GM12892 (cell line): ENCODE data around the gene HTT.
"Not testable (repeated sequence)": the region's sequence is repeated elsewhere in the genome, so short reads cannot be mapped to it uniquely, and the experiment has no call there.

Source experiments
- DNase-seq: peaks from one replicate; pipeline ENCODE4 v3.0.0; 2011; ENCODE audit not compliant: insufficient read length
- FAIRE-seq: peaks from 2 replicates; lab custom pipeline; 2011; peaks lifted over from hg19 to GRCh38; lab: Jason Lieb, UNC
- POLR2A ChIP-seq: IDR thresholded peaks from 2 replicates; pipeline ENCODE4 v1.6.1; 2011; ENCODE audit warnings: low read depth, low read length, control low read depth
- POLR2AphosphoS5 ChIP-seq: IDR thresholded peaks from 2 replicates; pipeline ENCODE4 v1.6.1; 2011; ENCODE audit warnings: low read depth, low read length, control low read depth
- TAF1 ChIP-seq: IDR thresholded peaks from 2 replicates; pipeline ENCODE4 v1.6.1; 2011; ENCODE audit warnings: low read depth, mild to moderate bottlenecking, control low read depth, low read length, borderline replicate concordance

Gene HTT

DNA sequence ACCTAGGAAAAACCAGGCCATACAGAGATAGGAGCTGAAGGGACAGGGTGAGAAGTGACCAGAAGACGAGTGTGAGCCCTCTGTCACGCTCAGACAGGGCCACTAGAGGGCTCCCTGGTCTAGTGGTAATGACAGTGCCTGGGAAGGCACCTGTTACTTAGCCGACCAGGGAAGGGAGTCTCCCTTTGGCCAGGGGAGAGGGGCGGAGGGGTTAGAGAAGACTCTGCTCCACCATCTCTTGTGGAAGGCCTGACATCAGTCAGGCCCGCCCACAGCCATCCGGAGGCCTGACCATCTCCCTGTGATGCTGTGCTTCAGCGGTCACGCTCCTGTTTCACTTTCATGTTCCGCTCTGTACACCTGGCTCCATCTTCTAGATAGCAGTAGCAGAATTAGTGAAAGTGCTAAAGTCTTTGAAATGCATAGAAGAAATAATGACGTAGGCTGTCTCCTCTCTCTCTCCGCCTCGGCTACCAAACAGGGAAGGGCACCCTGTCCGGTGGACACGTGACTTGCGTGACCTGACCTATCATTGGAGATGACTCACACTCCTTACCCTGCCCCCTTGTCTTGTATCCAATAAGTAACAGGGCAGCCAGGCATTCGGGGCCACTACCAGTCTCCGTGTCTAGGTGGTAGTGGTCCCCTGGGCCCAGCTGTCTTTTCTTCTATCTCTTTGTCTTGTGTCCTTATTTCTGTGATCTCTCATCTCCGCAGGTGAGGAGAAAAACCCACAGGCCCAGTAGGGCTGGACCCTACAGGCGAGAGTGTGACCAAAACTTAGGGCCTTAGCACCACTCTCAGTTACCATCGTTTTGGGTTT is 26.8 kb upstream of the HTT start:
- DNase-seq: no peak
- FAIRE-seq: peak; percentile 99

DNA sequence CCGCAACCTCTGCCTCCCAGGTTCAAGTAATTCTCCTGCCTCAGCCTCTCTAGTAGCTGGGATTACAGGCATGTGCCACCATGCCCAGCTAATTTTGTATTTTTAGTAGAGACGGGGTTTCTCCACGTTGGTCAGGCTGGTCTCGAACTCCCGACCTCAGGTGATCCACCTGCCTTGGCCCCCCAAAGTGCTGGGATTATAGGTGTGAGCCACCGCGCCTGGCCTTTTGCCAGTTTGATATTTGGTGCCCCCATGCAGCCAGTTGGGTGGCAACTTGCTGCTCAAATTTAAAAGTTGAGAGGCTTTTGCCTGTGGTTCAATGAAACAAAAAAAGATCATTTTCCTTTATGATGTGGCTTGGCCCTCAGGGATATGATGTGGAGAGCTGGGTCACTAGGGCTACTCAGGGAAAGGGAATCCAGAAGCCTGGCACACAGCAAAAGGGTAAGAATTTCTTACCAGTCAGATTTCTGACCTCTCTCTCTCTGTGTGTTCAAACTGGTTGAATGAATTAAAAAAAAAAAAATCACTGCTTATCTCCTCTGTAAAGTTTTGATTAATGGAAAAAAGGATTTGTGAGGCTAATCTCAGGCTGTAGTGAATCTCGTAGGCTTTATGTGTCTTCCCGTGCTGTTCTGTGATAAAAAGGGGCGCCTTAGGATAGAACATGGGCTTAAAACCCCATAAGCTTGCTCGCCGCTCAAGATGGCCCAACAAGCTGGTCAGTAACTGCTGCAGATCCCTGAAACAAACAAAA is 23.2 kb upstream of the HTT start:
- FAIRE-seq, DNase-seq: not testable (repeated sequence)

More for the DNA sequence above, 26.8 kb upstream of the HTT start:
- TF ChIP-seq POLR2AphosphoS5 (peak; percentile 41; the same call in 1 of the 2 replicates), POLR2A (no peak)

DNA sequence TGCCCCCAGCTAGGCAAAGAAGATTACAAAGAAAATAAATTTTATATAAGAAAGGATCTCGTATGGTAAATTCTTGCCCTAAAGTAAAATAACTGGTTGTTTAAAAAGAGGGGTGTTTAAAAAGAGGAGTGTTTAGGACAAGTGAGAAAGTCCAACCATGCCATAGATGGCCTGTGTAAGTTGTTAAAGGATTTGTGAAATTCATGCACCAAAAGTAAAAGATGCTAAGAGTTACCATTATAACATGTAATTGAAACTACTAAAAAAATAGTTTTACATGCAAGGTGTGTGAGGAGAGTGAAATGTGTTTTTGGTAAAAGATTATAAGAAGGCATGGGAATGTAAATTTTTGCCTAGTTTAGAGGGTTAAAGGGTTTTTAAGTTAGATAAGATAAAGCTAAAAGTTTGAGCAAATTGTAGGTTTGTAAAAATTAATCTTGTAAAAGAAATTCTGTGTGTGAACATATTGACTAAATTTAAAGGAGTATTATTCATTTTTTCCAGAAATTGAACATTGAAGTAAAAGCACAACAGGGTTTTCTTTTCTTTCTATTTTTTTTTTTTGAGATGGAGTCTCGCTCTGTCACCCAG is 20.2 kb upstream of the HTT start:
- FAIRE-seq (no peak), DNase-seq (no peak)
- TF ChIP-seq TAF1: no peak
- no peak for TF ChIP-seq POLR2A
- TF ChIP-seq POLR2AphosphoS5: no peak

DNA sequence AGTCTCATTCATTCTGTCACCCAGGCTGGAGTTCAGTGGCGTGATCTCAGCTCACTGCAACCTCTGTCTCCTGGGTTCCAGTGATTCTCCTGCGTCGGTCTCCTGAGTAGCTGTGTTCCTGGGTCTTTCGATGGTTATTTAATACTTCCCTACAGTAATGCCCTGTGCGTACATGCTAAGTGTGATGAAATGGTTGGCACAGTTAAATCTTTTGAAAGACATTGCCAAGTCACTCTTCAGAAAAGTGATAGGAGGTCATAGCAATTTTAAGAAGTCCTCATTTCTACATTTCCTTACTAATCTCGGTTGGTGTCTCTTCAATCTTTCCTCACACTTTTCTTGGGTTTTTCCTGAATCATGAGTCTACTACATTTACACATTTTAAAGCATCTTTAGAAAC is 14.5 kb upstream of the HTT start:
- TF ChIP-seq TAF1 (no peak), POLR2A (no peak), POLR2AphosphoS5 (no peak)
- FAIRE-seq (no peak), DNase-seq (no peak)

DNA sequence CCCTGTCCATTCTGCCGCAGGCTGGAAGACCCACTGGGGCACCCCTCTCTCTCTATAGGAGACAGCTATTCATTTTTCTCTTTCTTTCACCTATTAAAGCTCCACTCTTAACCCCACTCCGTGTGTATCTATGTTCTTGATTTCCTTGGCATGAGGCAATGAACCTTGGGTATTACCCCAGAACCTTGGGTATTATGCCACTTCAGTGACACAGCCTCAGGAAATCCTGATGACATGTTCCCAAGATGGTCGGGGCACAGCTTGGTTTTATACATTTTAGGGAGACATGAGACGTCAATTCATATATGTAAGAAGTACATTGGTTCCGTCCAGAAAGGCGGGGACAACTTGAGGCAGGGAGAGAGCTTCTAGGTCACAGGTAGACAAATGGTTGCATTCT is 13.5 kb upstream of the HTT start:
- FAIRE-seq (no peak), DNase-seq (no peak)
- TF ChIP-seq POLR2A (no peak), TAF1 (no peak), POLR2AphosphoS5 (no peak)

DNA sequence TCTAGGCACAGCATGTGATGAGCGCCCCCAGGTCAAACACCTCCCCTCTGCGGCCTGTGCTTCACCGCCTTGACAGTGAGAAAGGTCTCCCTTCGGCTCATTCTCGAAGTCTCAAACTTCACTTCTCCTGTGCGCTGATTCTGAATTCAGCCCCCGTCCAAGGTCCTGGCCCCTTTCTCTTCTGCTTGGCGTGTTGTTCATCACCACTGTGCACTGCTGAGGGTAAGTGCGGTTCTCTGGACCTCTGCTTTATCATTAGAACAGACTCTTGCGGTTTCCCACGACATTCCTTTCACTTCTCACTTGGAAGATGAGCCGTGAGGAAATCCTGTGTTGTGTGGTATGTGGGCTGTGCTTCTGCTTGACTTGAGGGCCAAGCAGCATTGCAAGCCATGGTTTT is 12.0 kb upstream of the HTT start:
- FAIRE-seq: no peak
- TF ChIP-seq POLR2AphosphoS5: no peak
- DNase-seq: no peak

DNA sequence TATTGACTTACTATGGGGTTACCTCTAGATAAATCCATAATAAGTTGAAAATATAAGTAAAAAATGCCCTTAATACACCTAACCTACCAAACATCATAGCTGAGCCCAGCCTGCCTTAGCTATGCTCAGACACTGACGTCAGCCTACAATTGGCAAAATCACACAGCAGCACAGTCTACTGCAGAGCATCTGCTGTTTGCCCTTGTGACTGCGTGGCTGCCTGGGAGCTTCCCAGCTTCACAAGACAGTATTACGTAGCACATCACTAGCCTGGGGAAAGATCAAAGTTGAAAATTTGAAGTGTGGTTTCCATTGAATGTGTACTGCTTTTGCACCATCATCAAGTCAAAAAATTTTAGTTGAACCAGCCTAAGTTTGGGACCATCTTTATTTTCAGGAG is 8.9 kb upstream of the HTT start:
- FAIRE-seq: no peak
- no peak for TF ChIP-seq TAF1
- no peak for TF ChIP-seq POLR2A
- no peak for TF ChIP-seq POLR2AphosphoS5
- DNase-seq: no peak

DNA sequence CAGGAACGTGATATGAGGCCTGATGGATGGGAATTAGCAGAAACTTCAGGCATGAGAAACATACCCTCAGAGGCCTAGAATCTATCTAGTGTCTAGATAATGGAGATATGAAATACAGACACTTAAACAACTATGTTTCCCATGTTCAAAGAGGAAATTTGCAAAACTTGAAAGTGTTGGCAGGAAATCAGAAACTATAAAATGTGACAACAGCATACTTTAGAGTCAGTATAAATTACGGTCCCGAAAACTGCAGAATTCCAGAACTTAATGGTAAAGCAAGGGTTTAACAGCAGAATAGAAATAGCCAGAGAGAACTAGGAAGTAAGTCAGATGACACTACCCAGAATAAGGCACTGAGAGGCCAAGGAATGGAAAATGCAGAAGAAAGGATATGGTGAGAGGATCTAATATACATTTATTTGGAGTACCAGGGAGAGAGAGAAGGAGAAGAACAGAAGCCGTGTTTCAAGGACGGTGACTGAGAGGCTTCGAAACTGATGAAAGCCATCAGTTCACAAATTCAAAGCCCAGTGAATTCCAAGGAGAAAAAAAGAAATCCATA is 7.6 kb upstream of the HTT start:
- DNase-seq (no peak), FAIRE-seq (no peak)
- TF ChIP-seq POLR2AphosphoS5 (no peak), TAF1 (no peak), POLR2A (no peak)

DNA sequence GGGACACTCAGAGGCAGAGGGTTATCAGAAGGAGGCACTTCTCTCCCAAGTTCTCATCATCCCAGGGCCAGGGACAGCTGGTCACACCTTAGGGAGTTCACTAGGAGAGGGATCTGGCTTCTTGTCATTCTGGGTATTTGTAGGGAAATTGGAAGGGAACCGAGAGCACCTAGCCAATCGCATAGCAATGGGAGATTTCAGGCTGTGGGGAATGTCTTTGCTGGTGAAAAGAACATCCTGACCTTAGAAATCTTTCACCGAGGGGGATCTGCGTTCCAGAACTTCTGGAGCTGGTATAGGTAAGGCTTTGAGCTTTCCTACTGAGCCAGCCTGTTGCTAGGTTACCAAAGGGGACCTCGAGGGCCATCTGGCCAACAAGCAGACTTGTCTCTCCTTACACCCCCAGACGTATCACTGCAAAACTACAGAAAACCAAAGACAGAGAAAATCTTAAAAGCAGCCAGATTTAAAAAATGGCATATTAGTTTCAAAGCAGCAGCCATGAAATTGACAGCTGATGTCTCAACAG is 6.9 kb upstream of the HTT start:
- TF ChIP-seq POLR2A (no peak), TAF1 (no peak), POLR2AphosphoS5 (no peak)

DNA sequence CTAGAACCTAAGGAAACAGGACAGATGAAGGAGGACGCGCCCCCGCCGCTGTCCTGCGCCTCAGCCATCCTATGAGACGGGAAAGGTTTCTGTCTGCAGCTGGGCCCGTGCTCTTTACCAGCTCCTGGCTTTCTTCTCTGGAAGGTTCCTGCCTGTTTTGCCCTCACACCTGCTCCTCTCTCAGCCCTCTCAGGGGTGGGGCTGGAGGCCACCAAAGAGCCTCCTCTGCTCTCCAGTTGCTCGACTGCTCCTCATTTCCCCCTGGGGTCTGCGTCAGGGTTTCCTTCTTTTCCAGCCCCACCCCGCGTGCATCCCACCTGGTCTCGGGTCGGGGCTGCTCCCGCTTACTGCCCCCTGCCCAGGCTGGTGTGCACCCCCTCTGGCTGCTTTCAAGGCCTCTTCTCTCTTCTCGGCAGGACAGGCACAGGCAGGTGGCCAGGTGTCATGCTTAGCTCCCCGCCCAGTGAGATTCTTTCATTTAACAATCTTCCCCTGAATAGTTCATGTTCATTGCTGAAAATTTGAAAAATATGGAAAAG is 4.8 kb upstream of the HTT start:
- DNase-seq: no peak
- no peak for FAIRE-seq

More for the DNA sequence above, 6.9 kb upstream of the HTT start:
- FAIRE-seq: no peak
- DNase-seq: no peak

DNA sequence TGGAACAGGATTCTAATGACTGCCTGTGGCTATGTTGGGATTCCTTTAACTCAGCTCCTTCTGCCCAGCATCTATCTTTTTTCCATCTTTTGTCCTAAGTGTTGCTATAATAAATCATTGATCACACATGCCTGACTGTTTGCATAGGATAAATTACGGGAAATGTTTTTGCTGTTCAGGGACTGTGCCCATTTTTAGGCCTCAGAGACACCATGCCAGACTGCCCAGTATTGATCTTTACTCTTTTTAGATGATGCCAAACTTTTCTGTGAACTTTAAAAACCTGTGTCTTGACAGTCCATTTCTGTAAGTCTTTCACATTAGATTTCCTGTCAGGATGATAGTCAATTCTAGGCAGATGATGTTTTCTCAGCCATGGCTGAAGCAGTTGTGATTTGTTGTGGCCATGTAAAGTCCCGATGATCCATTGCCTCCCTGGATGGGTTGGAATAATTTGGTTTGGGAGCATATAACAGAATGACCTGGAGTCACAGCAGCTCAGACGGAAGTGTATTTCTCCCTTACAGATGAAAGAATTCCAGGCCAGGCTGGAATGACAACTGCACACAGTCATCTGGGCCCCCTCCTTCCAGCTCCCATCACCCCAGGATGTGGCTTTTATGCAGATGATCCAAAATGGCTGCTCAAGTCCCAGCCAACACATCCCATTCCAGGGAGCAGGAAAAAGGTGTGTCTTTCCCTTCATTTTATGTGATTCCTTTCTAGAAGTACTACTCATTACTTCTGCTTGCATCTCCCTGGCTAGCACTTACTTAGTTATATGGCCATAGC is 3.6 kb upstream of the HTT start:
- TF ChIP-seq TAF1 (no peak), POLR2AphosphoS5 (no peak), POLR2A (no peak)

More for the DNA sequence above, 4.8 kb upstream of the HTT start:
- TF ChIP-seq POLR2AphosphoS5: no peak
- no peak for TF ChIP-seq TAF1
- TF ChIP-seq POLR2A: no peak

More for the DNA sequence above, 3.6 kb upstream of the HTT start:
- no peak for FAIRE-seq
- DNase-seq: no peak
